ENCODE measurements around the gene BTG4.

- TF ChIP-seq EZH2 (IDR thresholded peaks at IDR 0.05; ENCODE audit: insufficient read depth, low read length) (no peak), CTCF (IDR thresholded peaks at IDR 0.05; ENCODE audit: insufficient read depth, low read depth, low read length) (no peak)
Observed at GRCh38 chr11:111460856-111461255, 51.3 kb downstream of the BTG4 start.
